ENCODE measurements around the gene STARD8. TPM values are rescaled to one million over a fixed set of nuclear protein-coding genes. Genes with fewer than 3 reads are reported as not detected.
A peak's percentile ranks its signal among the peaks of the same experiment; 100 is the strongest.
"Not testable (repeated sequence)": the region's sequence is repeated elsewhere in the genome, so short reads cannot be mapped to it uniquely, and the experiment has no call there.

Gene STARD8
- total RNA-seq, 1 donor from 2014 or later, result 2.4 TPM

- peak; percentile 19 for DNase-seq (ENCODE audit: low spot score)
Observed at GRCh38 chrX:68659385-68659784, 11.9 kb downstream of the STARD8 start.

GRCh38 chrX:68659786-68660185 lies 12.3 kb downstream of the STARD8 start:
- no peak for DNase-seq (ENCODE audit: low spot score)

GRCh38 chrX:68660746-68661145 lies 13.3 kb downstream of the STARD8 start:
- DNase-seq (ENCODE audit: low spot score), result no peak

GRCh38 chrX:68665502-68665901 lies 18.0 kb downstream of the STARD8 start:
- DNase-seq (ENCODE audit: low spot score), result peak; percentile 20

- DNase-seq (ENCODE audit: low spot score), result peak; percentile 34
Observed at GRCh38 chrX:68666580-68666979, 19.1 kb downstream of the STARD8 start.

- DNase-seq (ENCODE audit: low spot score), result peak; percentile 49
Observed at GRCh38 chrX:68669094-68669860, 21.8 kb downstream of the STARD8 start.

GRCh38 chrX:68669871-68670270 lies 22.4 kb downstream of the STARD8 start:
- peak; percentile 72 for DNase-seq (ENCODE audit: low spot score)

- no peak for DNase-seq (ENCODE audit: low spot score)
Observed at GRCh38 chrX:68671221-68671620, 23.8 kb downstream of the STARD8 start.

- DNase-seq (ENCODE audit: low spot score), result peak; percentile 39
Observed at GRCh38 chrX:68672581-68673318, 25.3 kb downstream of the STARD8 start.

GRCh38 chrX:68675571-68675970 lies 28.1 kb downstream of the STARD8 start:
- peak; percentile 79 for DNase-seq (ENCODE audit: low spot score)

GRCh38 chrX:68676335-68676734 lies 28.9 kb downstream of the STARD8 start:
- peak; percentile 68 for DNase-seq (ENCODE audit: low spot score)

- peak; percentile 12 for DNase-seq (ENCODE audit: low spot score)
Observed at GRCh38 chrX:68677998-68678397, 30.5 kb downstream of the STARD8 start.

GRCh38 chrX:68681443-68681941 lies 34.0 kb downstream of the STARD8 start:
- no peak for DNase-seq (ENCODE audit: low spot score)

- no peak for DNase-seq (ENCODE audit: low spot score)
Observed at GRCh38 chrX:68682790-68683189, 35.3 kb downstream of the STARD8 start.

GRCh38 chrX:68683580-68683979 lies 36.1 kb downstream of the STARD8 start:
- DNase-seq (ENCODE audit: low spot score), result no peak

- DNase-seq (ENCODE audit: low spot score), result peak; percentile 79
Observed at GRCh38 chrX:68684291-68684918, 36.9 kb downstream of the STARD8 start.

- no peak for DNase-seq (ENCODE audit: low spot score)
Observed at GRCh38 chrX:68684919-68685304, 37.4 kb downstream of the STARD8 start.

- DNase-seq (ENCODE audit: low spot score), result peak; percentile 71
Observed at GRCh38 chrX:68685685-68686084, 38.2 kb downstream of the STARD8 start.

GRCh38 chrX:68686097-68686977 lies 38.9 kb downstream of the STARD8 start:
- DNase-seq (ENCODE audit: low spot score), result peak; percentile 70

GRCh38 chrX:68688931-68689330 lies 41.5 kb downstream of the STARD8 start:
- not testable (repeated sequence) for DNase-seq (ENCODE audit: low spot score)

- DNase-seq (ENCODE audit: low spot score), result no peak
Observed at GRCh38 chrX:68690936-68691501, 43.6 kb downstream of the STARD8 start.
